HFF-Myc (cell line): Measurements from ENCODE around the gene KMT2B.
"Not testable (repeated sequence)": the region's sequence is repeated elsewhere in the genome, so short reads cannot be mapped to it uniquely, and the experiment has no call there.

ENCODE experiments used
- DNase-seq: peaks from one replicate; pipeline ENCODE4 v3.0.0-alpha.2; 2011; ENCODE audit warnings: low read depth; ENCODE audit errors: extremely low read depth
- H3K4me3 ChIP-seq: replicated peaks from 2 replicates; pipeline ENCODE4 v1.5.1; 2011; ENCODE audit warnings: low read depth, mild to moderate bottlenecking, control low read depth, low read length
- CTCF ChIP-seq: IDR thresholded peaks from 2 replicates; pipeline ENCODE4 v1.5.1; 2012; ENCODE audit warnings: mild to moderate bottlenecking, low read depth, low read length, control low read depth; ENCODE audit errors: missing control alignments

The KMT2B gene

GRCh38 chr19:35768082-35768421, 50.2 kb downstream of the KMT2B start:
- no peak overlapping the region for H3K4me3 ChIP-seq
- no peak for DNase-seq
- no peak for TF ChIP-seq CTCF

- not testable (repeated sequence) for H3K4me3 ChIP-seq, DNase-seq
Observed at GRCh38 chr19:35772362-35772761, 54.6 kb downstream of the KMT2B start.

DNA sequence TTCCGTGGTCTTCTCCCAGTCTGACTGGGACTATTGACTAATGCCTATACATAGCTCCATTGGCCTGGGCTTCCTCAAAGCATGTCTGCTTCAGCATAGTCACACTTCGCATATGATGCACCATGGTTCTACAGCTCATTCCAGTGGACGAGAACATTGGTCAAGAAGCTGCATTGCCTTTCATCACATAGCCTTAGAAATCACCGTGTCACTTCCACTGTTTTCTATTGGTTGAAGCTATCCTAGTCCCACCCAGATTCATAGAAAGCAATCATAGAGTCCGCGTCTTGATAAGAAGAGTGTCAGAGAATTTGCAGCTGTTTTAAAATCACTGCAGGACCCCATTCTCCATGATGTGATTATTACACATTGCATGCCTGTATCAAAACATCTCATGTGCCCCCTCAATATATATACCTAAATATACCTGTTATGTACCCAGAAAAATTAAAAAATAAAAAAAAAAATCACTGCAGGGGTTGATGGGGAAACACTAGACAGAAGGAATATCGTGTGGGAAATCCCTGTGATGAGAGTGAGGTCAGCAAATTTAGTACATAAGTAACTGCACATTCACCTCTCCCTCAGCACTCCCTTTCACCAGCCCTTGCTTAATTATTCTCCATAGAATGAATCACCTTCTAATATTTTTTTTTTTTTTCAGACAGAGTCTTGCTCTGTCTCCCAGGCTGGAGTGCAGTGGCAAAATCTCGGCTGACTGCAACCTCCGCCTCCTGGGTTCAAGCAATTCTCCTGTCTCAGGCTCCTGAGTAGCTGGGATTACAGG, 55.4 kb downstream of the KMT2B start:
- no peak for DNase-seq
- no peak overlapping the region for H3K4me3 ChIP-seq
- no peak for TF ChIP-seq CTCF

- DNase-seq: no peak
- TF ChIP-seq CTCF: no peak
- no peak overlapping the region; the same call in 1 of the 2 replicates for H3K4me3 ChIP-seq
Observed at GRCh38 chr19:35774274-35775045, 56.7 kb downstream of the KMT2B start.

- no peak for TF ChIP-seq CTCF
- H3K4me3 ChIP-seq: no peak overlapping the region; the same call in 1 of the 2 replicates
- no peak for DNase-seq
Observed at GRCh38 chr19:35775046-35775297, 57.2 kb downstream of the KMT2B start.

- peak within 1 kb of the TSS; percentile 49 for H3K4me3 ChIP-seq
- no peak for TF ChIP-seq CTCF
- DNase-seq: peak; percentile 88
Observed at GRCh38 chr19:35775298-35776101, 57.7 kb downstream of the KMT2B start, which contains the start of gene ARHGAP33. ARHGAP33 (plus strand) TSS chr19:35775564; CDS start chr19:35775659, 95 bp downstream.
